Fibroblast of gingiva (primary cell): ENCODE data around the gene DPYD.

Source experiments
- DNase-seq: peaks from one replicate; pipeline ENCODE4 v3.0.0-alpha.2; 2011; ENCODE audit warnings: low read depth

DPYD gene

DNA sequence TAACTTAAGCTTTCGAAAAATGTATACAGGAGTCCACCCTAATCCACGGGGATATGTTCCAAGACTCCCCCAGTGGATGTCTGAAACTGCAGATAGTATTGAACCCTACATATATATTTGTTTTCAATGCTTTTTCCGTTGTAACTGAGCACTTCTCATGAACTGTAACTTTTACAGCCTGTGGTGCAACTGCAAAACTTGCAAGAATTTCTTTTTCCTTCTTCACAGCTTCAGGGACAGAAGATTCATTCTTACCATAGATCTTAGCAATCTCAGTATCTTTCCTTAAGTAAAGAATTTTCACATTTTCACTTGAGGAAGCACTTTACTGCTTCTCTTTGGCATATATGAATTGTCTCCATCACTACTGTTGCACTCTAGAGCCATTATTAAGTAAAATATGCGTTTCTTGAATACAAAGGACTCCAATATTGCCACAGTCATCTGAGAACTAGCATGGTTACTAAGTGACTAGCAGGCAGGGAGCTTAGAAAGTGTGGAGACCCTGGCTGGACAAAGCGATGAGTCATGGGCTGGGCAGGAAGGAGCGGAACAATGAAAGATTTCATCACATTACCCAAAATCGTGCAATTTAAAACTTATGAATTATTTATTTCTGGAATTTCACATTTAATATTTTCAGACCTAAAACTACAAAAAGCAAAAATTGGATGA lies 14.1 kb downstream of the DPYD start:
- peak; percentile 93 for DNase-seq

DNA sequence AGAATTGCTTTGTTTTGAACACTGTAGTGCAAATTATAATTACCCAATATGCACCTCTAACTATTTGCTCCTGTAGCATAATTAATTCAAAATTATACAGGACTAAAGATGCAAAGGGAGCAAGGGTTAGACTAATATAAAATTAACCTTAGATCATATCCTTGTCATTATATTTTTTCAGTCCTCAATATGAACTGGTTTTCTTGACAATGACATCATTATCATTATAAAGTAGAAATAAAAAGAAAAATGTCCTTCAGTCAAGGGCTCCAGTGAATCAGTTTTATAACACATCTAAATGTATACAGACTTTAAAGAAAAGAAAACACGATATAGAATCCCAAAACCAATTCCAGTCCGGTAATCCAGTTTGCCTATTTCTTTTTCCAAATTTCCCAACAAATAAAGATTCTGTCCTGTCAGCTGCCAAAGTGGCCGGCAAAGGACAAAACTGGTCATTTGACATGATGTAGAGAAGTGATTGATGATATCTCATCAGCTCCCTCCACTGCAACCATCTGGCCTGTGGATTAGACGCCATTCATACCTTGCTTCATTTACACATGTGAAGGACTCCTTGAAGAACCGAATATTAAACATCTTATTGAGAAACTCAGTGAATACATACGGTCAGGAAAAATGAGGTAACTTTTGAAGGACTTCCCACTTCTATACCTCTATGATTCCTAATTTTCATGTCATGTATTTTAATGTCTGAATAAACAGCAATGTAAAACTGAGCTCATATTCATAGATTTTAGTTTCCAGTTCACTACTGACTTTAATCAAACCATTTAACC lies 15.5 kb downstream of the DPYD start:
- no peak for DNase-seq

DNA sequence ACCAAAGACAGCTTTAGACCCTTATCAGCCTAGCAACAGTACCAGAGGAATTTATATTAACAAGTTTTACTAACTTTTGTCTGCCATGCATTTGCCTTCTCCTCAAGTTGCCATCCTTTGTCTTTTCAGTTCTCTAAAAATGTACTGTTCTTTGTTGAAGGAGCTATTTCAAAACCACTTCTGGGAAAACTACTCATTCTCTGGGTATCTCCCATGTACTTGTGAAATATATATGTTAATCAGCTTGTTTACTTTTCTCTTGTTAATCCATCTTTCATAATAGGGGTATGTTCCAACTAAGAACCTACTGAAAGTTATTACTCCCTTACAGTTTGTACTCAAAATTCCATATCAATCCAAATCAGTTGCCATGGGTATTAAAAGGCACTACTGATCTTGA lies 16.3 kb downstream of the DPYD start:
- peak; percentile 85 for DNase-seq

- DNase-seq: peak; percentile 19
These were observed 17.2 kb downstream of the DPYD start for GRCh38 chr1:97903626-97904025.

DNA sequence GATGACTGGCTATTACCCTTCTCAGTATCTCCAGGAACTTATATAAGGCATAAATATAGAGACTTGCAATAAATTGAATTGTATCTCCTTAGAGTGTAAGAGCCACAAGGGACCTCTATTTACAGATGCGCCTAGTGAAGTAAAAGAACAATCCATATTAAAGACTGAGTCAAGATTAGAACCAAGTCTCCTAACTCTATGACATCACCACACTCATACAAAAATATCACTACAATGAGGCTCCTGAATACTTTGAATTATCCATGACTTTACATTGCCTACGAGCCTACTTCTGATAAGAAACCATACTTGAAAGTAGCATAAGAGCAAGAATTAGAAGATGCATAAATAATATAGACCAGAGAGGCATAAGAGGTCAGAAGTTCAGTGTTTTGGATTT lies 18.8 kb downstream of the DPYD start:
- no peak for DNase-seq

DNA sequence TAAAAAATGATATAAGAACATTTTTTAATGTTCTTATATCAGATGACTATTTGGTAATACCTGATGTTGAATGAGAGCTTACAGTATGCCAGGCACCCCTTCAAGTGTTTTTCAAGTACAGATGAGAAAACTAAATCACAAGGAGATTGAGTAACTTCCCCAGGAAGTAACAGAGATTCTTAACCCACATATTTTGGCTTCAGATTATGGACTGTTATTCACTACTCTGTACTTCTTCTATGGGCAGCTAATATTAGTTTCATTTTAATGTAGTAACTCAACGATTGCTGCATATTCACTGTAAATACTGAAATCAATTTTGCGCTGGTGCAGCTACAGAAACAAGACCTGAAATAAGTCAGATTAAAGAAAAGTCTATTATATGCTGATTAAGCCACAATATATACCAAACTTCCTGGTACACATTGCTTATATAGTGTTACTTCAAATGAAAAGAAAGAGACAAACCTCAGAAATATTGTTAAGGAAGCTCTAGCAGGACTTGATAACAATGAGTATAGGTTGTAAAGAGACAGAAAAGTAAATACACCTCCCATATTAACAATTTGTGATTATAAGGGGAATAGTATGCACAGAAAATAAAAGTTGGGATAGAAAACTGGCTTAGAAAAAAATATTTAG lies 19.7 kb downstream of the DPYD start:
- peak; percentile 67 for DNase-seq

GRCh38 chr1:97898948-97899347 lies 21.9 kb downstream of the DPYD start:
- DNase-seq: no peak

DNA sequence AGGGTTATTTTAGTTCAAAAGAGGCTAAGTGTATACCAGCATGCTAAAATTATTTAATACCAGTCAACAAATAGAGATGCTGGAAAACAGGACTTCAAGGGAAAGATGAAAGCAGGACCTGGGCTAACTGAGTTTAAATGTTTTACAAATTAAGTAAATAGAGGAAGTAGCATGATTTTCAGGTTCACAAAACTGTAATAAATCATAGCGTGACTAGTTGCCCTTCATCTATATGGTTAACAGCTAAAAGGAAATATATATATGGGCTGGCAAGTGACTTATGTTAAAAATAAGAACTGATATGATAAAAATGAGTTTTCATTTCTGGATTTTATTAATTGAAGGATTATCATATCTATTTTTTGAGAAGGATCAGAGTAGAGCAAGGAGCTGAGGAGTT lies 25.6 kb downstream of the DPYD start:
- DNase-seq: no peak

DNA sequence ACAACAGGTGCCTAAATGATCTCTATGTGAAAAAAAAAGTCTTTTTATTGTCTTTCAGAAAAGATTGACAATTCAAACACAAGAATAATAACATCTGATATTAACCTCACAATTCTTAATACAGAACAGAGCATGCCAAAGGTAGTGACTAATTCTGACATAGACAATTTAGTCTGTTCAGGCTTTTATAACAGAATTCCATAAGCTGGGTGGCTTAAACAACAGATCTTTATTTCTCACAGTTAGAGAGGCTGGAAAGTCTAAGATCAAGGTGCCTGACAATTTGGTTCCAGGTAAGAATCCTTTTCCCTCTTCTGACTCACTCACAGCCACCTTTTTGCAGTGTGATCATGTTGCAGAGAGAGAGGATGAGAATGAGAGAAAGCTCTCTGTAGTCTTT lies 27.0 kb downstream of the DPYD start:
- no peak for DNase-seq

- no peak for DNase-seq
These were observed 34.6 kb downstream of the DPYD start for GRCh38 chr1:97886199-97886598.

- DNase-seq: no peak
These were observed 37.0 kb downstream of the DPYD start for GRCh38 chr1:97883823-97884222.

GRCh38 chr1:97877307-97877706 lies 43.5 kb downstream of the DPYD start:
- peak; percentile 39 for DNase-seq

GRCh38 chr1:97875996-97876395 lies 44.8 kb downstream of the DPYD start:
- peak; percentile 1 for DNase-seq

DNA sequence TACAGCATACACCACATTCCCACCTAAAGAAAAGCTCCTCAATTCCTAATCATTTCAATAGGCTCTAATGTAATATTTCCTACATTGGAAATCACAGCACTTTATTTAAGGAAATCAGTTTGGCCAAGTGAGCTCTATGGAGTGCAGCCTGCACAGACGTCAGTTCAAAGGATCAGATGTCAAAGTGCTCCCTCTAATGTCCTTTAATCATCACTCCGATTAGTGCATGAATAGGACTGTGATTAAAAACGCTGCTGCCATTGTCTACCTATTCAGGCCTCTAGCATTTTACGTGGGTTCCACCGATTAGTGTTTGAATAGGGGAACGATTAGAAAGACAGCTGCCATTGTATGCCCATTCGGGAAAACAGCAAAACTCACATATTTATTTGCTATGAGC lies 50.2 kb downstream of the DPYD start:
- no peak for DNase-seq

DNA sequence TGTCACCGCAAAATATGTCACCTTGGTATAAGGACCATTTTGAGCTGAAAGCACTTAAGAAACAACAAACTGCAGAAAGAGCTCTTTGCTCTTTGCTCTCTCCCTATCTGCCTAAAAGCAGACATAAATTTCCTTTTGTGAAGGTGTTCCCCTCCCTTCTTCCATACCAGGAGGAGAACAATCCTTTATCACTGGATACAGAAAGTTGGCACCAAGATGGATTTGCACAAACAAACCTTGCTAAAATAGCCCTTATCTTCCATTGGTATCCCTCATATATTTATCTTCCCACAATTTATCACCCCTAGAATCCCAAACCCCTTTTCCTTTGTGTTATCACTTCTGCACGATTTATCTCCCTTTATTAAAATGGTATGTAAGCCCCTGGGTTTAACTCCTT lies 51.4 kb downstream of the DPYD start:
- no peak for DNase-seq

DNA sequence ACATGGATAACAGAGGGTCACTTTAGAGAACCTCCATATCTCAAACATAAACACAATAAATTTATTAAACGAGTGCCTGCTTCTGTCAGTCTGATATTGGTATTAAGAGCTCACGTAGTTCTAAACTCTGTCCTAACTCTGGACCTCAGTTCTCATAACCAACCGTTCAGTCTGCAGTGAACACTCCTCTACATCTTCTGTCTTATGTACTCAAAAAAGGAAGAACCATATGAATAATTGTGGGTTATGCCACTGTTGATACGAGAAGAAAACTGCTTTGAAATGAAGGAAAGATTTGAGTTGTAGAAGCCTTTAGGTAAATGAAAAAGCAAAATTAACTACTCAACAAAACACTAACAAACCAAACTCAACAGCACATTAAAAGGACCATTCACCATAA lies 53.7 kb downstream of the DPYD start:
- no peak for DNase-seq

DNA sequence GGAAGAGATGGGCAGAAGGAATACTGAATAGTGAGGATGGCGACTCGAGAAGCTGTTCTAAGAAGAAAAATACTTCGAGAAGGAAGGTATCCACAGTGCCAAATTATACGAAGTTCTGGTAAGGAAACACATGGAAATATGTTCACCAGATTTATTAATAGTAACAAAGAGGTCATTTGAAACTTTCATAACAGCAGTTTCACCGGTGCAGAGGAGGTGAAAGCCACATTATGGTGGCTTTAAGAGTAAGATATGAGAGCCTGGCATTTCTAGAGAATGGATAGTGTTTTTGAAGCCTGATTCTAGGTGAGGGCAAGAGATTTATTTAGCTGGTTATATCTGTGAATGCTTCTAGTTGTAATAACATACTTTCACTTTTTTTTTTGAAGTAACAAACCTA lies 56.2 kb downstream of the DPYD start:
- no peak for DNase-seq

DNA sequence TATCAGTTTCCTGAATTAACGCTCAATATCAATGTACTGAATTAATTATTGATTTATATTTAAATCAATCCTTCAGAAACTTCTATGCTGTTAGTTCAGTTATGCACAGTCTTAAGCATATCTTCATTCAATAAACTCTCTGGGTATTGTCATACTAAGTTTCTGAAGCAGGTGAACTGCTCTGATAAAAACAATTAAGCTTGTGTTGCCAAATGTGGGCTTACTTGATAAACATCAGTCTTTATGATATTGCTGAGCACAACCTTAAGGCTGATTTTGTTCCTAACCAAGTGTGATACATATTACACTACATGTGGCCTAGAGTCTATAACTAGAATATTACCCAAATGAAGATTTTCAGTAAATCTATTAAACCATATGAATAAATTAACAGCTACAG lies 67.6 kb downstream of the DPYD start:
- DNase-seq: no peak

- peak; percentile 66 for DNase-seq
These were observed 71.2 kb downstream of the DPYD start for GRCh38 chr1:97849345-97850340.

DNA sequence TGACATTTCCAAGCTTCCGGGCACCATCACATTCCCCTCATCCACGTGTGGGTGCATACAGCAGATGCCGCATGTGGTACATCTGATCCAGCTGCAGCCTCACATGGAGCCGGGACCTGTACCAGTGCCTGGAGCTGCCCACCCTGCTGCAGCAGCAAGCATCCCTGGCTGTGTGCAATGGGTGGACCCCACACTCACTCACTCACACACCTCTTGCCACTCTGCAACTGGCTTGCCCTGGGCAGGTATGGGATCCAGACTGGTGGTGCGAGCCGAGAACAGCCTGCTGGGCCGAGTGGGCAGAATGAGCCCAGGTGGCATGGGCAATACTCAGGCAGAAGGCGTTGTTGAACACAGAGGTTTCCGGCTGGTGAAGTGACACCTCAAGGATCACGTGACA lies 75.0 kb downstream of the DPYD start:
- no peak for DNase-seq

DNA sequence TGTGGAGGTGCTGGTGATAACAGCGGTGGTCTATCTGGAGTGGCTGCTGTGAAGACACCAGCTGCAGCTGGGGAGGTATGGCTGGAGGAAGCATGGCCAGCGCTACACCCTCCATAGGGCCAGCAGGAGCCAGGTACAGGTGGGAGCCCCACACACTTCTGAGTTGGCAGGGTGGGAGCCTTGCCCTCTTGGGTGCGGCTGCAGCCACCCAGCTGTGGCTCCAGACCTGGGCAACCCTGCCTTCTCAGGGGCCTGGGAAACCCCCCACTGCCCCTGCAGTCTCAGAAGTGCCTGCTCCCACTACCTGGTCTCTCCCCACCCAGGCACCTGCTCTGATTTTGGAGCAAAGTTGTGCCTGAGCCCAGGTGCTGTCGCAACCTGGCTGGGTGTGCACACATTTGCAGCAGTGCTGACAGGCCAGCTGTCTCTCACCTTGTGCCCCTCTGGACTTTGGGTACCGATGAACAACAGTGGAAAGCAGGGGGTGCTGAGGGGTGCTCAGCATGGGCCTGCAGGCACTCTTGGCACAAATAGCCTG lies 76.2 kb downstream of the DPYD start:
- no peak for DNase-seq

DNA sequence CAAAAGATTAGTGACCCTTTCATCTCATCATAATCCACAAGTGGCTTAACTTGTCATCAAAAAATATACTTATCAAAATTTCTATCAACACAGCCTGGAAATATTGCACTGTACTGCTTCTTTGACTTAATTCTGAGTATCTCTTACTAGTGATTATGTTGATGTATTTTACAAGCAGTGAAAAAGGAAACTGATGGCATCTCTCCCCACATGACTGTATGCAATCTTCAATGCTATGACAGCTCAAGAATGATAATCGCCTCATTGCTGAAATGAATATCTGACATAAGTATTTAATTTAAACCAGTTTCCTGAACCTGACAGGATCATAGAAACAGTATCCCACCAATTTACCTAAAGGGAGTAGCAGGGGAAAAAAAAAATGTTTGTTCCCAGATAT lies 79.5 kb downstream of the DPYD start:
- DNase-seq: no peak
